ENCODE measurements around the gene ADRA2C.

The ADRA2C gene

GRCh38 chr4:3803475-3803847 lies 37.3 kb downstream of the ADRA2C start:
- TF ChIP-seq REST (IDR thresholded peaks at IDR 0.05; ENCODE audit: insufficient read depth in 1 of 2, low read depth in 2 of 2, low read length in 2 of 2) (no peak), POLR2AphosphoS5 (IDR thresholded peaks at IDR 0.05; ENCODE audit: low read depth, low read length) (no peak), SIN3A (IDR thresholded peaks at IDR 0.05; ENCODE audit: borderline replicate concordance, insufficient read depth, low read length) (no peak), FOXP2 (optimal IDR thresholded peaks at IDR 0.05; ENCODE audit: borderline replicate concordance, extremely low read depth, extremely low read length, insufficient read depth) (no peak), TAF1 (IDR thresholded peaks at IDR 0.05; ENCODE audit: borderline replicate concordance, insufficient read depth, low read length) (no peak)

- TF ChIP-seq REST (IDR thresholded peaks at IDR 0.05; ENCODE audit: insufficient read depth in 1 of 2, low read depth in 2 of 2, low read length in 2 of 2), result no peak
- TF ChIP-seq TAF1 (IDR thresholded peaks at IDR 0.05; ENCODE audit: borderline replicate concordance, insufficient read depth, low read length), result no peak
- no peak for TF ChIP-seq FOXP2 (optimal IDR thresholded peaks at IDR 0.05; ENCODE audit: borderline replicate concordance, extremely low read depth, extremely low read length, insufficient read depth)
- TF ChIP-seq SIN3A (IDR thresholded peaks at IDR 0.05; ENCODE audit: borderline replicate concordance, insufficient read depth, low read length), result no peak
- TF ChIP-seq POLR2AphosphoS5 (IDR thresholded peaks at IDR 0.05; ENCODE audit: low read depth, low read length), result no peak
These were observed 37.8 kb downstream of the ADRA2C start for GRCh38 chr4:3803946-3804345.

- TF ChIP-seq TAF1 (IDR thresholded peaks at IDR 0.05; ENCODE audit: borderline replicate concordance, insufficient read depth, low read length) (no peak), SIN3A (IDR thresholded peaks at IDR 0.05; ENCODE audit: borderline replicate concordance, insufficient read depth, low read length) (no peak), FOXP2 (optimal IDR thresholded peaks at IDR 0.05; ENCODE audit: borderline replicate concordance, extremely low read depth, extremely low read length, insufficient read depth) (no peak), POLR2AphosphoS5 (IDR thresholded peaks at IDR 0.05; ENCODE audit: low read depth, low read length) (no peak), REST (IDR thresholded peaks at IDR 0.05; ENCODE audit: insufficient read depth in 1 of 2, low read depth in 2 of 2, low read length in 2 of 2) (no peak)
These were observed 38.8 kb downstream of the ADRA2C start for GRCh38 chr4:3805026-3805425.

GRCh38 chr4:3805731-3806130 lies 39.5 kb downstream of the ADRA2C start:
- no peak for TF ChIP-seq TAF1 (IDR thresholded peaks at IDR 0.05; ENCODE audit: borderline replicate concordance, insufficient read depth, low read length)
- no peak for TF ChIP-seq POLR2AphosphoS5 (IDR thresholded peaks at IDR 0.05; ENCODE audit: low read depth, low read length)
- no peak for TF ChIP-seq FOXP2 (optimal IDR thresholded peaks at IDR 0.05; ENCODE audit: borderline replicate concordance, extremely low read depth, extremely low read length, insufficient read depth)
- no peak for TF ChIP-seq SIN3A (IDR thresholded peaks at IDR 0.05; ENCODE audit: borderline replicate concordance, insufficient read depth, low read length)
- no peak for TF ChIP-seq REST (IDR thresholded peaks at IDR 0.05; ENCODE audit: insufficient read depth in 1 of 2, low read depth in 2 of 2, low read length in 2 of 2)

- TF ChIP-seq TAF1 (IDR thresholded peaks at IDR 0.05; ENCODE audit: borderline replicate concordance, insufficient read depth, low read length) (no peak), SIN3A (IDR thresholded peaks at IDR 0.05; ENCODE audit: borderline replicate concordance, insufficient read depth, low read length) (no peak), REST (IDR thresholded peaks at IDR 0.05; ENCODE audit: insufficient read depth in 1 of 2, low read depth in 2 of 2, low read length in 2 of 2) (no peak), FOXP2 (optimal IDR thresholded peaks at IDR 0.05; ENCODE audit: borderline replicate concordance, extremely low read depth, extremely low read length, insufficient read depth) (no peak), POLR2AphosphoS5 (IDR thresholded peaks at IDR 0.05; ENCODE audit: low read depth, low read length) (no peak)
These were observed 41.1 kb downstream of the ADRA2C start for GRCh38 chr4:3807311-3807710.
